DND-41 (cell line): ENCODE data around the gene EXOC4.

Source experiments
- CTCF ChIP-seq: IDR thresholded peaks from 2 replicates; pipeline ENCODE4 v1.5.1; 2012; ENCODE audit warnings: borderline replicate concordance, low read length, moderate library complexity, mild to moderate bottlenecking; ENCODE audit not compliant: poor library complexity, severe bottlenecking; ENCODE audit errors: extremely low read depth
- EZH2 ChIP-seq: IDR thresholded peaks from 3 replicates; pipeline ENCODE4 v1.6.1; 2012; ENCODE audit warnings: borderline replicate concordance, low read depth, mild to moderate bottlenecking, moderate library complexity, low read length, inconsistent platforms; ENCODE audit not compliant: severe bottlenecking

- TF ChIP-seq EZH2 (no peak), CTCF (no peak)
These were observed 296.8 kb downstream of the EXOC4 start for GRCh38 chr7:133549633-133550032.
